SH-SY5Y (cell line): ENCODE measurements around the gene ANO7.

Source experiments
- GATA2 ChIP-seq: IDR thresholded peaks from 2 replicates; pipeline ENCODE4 v1.6.1; 2011; ENCODE audit warnings: mild to moderate bottlenecking, low read depth, low read length
- GATA3 ChIP-seq: IDR thresholded peaks from 2 replicates; pipeline ENCODE4 v1.6.1; 2011; ENCODE audit warnings: low read depth, mild to moderate bottlenecking, low read length, moderate library complexity

The ANO7 gene

DNA sequence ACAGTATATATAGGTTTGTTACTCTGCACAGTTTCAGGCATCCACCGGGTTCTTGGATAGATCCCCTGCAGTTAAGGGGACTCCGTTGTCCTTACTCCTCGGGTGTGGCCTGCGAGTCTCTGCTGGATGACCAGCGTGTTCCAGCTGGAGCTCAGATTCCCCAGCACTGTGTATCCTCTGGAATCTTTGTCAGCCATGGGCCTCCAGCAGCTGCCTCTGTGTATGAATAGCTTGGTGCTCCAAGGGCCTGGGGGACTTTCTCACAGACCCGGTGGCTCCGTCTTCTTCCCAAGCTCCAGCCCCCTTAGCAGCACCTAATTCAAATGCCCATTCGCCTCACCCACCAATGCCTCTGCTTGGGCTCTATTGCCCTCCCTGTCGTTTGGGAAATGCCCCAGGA, 6.3 kb downstream of the ANO7 start:
- TF ChIP-seq GATA3, result no peak
- TF ChIP-seq GATA2, result no peak

DNA sequence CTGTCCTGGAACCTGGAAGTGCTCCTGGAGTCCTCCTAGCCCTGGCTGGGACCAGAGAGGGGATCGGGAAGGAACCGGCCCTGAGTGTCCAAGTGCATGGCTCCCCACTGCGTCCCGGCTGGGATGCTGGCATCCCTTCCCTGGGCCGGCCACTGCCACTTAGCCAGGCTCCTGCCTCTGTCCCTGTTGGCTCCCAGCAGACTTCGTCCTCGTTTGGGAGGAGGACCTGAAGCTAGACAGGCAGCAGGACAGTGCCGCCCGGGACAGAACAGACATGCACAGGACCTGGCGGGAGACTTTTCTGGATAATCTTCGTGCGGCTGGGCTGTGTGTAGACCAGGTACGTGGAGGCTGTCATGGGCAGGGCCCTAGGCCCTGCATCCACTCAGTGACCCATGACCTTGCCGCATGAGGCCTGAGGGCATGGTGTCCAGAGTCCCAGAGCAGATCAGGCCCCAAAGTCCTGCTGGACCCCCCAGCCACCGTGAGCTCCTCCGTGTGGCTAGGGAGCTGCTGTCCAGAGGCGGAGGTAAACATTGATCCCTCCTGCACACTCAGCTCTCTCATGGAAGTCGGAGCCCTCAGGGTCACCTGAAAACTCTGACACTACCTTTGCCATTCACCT, 7.1 kb downstream of the ANO7 start:
- no peak for TF ChIP-seq GATA2
- no peak for TF ChIP-seq GATA3

DNA sequence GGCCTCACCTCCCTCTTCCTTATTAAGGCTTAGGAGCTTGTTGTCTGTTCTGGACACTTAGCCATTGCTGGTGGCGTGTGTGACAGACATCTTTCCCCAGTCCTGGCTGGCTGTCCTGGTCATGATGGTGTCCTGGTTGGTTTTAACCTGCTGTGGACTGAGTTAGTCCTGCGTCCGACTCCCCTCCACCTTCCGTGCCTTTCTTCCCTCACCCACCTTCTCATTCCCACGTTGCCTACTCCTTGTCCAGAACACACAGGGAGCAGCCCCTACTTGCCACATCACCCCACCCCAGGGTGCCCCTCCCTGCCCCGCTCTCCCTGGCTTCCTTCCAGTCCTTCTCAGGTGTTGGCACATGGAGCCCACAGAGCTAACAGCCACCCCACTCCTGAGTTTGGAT, 9.5 kb downstream of the ANO7 start:
- no peak for TF ChIP-seq GATA2
- TF ChIP-seq GATA3, result no peak

DNA sequence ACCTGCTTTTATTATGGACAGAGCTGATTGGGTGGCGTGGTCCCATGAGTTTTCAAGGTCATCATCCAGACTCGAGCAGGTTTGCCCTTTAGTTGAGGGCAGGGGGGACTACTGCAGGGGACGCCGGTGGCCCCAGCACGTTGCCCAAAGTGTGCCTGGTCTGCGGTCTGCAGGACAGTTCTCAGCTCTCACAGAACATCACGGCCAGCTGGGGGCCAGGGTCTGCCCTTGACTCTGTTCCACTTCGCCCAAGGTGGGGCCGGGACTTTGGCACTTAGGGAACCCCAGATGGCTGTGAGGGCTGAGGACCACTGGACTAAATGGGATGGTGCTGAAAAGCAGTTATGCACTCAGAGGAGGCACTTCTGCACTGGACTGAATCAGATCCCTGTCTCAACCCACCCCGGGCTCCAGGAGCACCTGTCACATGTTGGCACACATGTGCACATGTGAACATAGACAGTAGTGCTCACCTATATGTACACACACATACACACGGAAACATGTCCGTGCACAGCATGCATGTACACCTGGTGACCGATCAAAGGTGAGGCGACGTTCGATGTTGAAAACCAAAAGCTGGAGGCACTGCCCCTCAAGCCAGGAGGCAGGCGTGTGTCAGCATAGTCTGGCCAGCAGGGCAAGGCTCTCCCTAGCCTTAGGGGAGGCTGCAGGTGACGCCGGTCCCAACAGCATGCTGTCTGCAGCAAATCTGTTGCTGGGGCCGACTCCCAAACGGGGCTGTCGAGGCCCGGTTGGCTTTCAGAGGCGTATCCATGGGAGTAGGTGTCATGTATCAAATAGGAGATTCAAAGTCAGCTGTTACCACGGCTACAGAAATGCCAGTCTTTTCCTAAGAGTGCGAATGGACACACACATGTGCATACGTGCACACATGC, 10.2 kb downstream of the ANO7 start:
- TF ChIP-seq GATA2 (no peak), GATA3 (no peak)

DNA sequence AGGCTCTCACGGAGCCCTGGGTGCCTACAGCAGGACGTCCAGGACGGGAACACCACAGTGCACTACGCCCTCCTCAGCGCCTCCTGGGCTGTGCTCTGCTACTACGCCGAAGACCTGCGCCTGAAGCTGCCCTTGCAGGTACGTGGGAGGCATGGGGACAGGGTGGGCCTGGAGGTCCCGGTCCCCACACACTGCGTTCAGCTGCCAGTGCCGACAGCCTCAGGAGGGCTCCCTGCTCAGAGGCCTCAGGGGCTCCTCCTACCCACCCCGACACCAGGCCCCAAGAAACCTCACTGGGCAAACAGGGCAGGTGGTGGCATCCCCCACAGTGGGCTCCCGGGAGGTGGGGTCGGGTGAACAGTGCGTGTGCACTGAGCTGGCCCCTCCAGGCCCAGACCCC, 10.8 kb downstream of the ANO7 start:
- TF ChIP-seq GATA3, result no peak
- no peak for TF ChIP-seq GATA2

DNA sequence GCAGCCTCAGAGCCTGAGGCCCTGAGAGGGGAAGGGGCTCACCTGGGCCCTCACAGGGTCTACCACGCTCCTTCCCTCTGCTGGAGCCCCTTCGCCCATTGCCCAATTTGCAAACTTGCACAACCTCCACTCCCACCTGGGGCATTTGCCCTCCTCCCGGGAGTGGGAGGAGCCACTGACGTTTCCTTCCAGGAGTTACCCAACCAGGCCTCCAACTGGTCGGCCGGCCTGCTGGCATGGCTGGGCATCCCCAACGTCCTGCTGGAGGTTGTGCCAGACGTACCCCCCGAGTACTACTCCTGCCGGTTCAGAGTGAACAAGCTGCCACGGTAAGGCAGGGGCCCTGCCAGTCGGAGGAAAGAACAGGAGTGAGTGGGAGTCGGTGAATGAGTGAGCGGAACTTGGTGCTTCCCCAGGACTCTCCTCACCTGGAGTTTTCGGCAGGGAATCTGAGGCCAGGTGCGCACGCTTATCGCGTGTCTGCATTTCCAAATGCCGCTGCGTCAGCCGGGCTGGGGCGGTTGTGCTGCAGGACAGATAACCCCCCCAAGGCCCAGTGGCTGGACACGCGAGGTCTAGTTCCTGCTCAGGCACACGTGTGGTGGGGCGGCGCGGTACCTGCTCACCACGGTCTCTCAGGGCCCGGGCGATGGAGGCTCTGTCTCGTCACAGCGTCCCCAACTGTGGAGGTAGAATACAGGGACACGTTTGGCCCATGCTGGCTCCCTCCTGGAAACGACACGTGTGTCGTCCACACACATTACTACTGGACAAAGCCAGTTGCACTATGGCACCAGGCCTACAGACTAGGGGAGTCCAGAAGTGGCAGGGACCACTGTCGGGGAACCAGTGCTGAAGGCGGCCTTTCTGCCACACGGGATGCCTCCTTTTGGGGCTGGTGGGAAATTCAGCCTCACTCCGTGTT, 11.7 kb downstream of the ANO7 start:
- TF ChIP-seq GATA2, result no peak
- TF ChIP-seq GATA3, result no peak

DNA sequence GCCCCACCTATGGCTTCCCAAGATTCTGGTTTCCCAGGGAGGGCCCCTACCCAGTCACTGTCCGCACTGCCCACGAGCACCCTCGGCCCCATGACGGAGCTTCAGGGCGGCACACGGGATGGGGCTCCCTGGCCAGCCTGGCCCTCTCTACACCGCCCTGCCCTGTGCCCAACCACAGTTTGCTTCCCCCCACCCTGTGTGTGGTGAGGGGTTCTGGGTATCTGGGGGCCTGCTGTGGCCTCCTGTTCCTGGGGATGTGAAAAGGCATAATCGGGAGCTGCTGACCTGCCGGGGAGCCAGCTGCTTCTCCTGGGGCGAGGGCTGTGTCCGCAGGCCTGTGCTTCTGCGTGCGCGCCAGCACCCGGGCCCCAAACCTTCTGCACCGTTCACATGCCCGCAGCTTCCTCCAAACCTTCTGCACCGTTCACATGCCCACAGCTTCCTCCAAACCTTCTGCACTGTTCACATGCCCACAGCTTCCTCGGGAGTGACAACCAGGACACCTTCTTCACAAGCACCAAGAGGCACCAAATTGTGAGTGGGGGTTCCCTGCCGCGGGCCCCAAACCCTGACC, 12.4 kb downstream of the ANO7 start:
- no peak for TF ChIP-seq GATA2
- TF ChIP-seq GATA3, result no peak

DNA sequence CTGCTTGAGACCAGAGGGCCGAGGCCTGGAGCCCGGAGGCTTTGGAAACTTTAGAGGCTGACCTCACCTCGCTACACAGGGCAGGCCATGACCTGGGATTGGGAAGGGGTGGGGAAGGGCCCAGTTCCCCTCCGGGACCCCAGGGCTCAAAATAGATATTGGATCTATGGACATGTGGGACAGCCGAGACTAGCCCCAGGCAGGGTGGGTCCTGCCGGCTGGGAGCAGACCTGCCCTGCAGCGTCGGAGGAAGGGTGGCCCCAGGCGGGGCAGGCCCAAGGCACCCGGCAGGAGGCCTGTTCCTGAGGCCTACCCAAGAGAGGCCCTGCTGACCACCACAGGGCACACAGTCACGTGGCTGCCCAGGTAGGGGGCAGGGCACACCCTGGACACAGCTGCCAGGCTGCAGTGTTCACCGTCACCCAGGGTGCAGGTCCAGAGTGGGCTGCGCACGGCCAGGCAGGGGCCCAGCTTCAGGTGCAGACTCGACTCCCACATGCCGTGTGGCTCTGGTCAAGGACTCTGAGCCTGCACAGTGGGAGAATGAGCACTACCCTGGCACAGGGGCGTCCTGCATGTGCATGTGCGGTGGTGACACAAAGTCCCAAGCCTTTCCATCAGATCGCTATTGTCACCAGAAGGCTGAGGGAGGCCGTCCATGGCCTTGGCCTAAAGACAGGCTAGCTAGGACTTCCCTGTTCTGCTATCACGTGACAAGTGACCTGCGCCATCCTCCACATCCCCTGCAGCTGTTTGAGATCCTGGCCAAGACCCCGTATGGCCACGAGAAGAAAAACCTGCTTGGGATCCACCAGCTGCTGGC, 13.2 kb downstream of the ANO7 start:
- TF ChIP-seq GATA3 (no peak), GATA2 (no peak)

DNA sequence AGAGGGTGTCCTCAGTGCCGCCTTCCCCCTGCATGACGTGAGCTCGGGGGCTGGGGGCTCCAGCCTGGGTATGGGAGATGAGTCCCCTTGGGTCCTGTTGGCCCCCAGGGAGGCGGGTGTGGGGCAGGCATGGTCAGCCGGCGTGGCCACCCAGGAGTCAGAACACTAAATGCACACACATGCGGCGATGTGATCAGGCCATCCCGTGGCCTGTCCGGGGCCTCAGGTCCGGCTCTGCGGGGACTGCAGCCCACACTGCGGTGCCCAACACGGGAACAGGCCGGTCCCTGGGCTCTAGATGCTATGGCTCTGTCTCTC, 13.8 kb downstream of the ANO7 start:
- TF ChIP-seq GATA2 (no peak), GATA3 (no peak)

DNA sequence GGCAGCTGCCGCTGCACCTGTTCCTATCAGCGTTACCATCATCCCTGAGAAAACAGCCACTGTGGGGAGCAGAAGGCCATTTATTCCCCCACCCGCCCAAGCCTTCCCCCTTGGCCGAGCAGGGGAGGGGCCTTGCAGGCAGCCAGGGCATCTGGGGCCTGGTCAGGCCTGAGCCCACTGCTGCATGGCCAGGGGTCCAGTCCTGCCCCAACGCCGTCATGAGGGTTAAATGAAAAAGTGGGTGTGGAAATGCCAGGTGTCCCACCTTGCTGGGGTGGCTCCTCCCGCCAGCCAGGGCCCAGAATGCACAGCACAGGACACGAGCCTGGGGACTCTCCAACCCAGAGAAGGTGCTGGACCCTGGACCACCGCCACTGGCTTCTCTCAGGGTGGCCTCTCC, 14.2 kb downstream of the ANO7 start:
- no peak for TF ChIP-seq GATA3
- no peak for TF ChIP-seq GATA2

DNA sequence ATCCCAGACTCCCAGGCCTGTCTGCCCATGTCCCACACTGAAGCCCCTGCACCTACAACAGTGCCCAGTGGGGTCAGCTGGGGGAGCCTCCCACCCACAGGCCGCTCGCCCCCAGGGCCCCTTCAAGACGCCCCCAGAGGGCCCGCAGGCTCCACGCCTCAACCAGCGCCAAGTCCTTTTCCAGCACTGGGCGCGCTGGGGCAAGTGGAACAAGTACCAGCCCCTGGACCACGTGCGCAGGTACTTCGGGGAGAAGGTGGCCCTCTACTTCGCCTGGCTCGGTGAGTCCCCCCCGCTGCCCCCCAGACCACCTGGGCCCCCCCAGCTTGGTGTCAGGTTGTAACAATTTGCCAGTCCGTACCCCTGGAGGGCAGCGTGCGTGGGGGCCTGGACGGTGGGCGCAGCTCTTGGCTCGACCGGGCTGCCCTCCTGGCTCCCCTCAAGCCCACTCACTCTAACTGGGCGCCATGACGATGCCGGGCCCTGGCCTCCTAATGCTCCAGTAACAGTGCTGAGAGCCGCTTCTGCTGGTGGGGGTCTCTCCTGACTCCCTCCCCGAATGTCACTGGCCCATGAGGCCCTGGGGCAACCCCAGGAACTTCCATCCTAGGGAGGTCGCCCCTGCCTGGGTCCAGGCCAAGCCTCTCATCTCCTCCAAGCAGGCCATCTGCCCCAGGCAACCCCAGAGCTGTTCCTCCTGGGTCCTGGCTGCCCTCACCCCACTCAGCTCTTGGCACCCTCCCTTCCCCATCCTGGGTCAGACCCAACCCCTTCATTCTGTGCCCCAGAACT, 14.9 kb downstream of the ANO7 start:
- TF ChIP-seq GATA3 (no peak), GATA2 (no peak)

DNA sequence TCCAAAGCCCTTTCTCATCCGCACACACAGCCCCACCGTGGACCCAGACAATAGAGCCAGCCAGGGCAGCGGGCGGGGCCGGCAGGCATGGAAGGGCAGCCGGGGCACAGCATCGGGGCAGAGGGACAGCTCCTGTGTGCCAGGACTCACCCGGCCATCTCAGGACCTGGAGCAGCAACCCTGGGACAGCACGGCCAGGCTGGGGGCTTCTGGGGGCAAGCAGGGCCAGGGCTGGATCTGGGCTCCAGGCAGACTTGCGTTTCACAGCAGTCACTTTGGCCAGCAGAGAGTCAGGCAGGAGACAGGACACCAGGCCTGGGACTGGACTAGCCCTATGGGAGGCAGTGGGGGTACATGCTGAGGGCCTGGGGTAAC, 15.5 kb downstream of the ANO7 start:
- TF ChIP-seq GATA3 (no peak), GATA2 (no peak)
